T1000 (cell line): ENCODE data around the gene KCNK3.

Experiments
- DNase-seq: peaks from one replicate; lab custom pipeline; 2025; ENCODE audit warnings: mixed read lengths; lab: John Stamatoyannopoulos, UW

Gene KCNK3

GRCh38 chr2:26712486-26713465 lies 20.3 kb downstream of the KCNK3 start:
- DNase-seq: no peak

DNA sequence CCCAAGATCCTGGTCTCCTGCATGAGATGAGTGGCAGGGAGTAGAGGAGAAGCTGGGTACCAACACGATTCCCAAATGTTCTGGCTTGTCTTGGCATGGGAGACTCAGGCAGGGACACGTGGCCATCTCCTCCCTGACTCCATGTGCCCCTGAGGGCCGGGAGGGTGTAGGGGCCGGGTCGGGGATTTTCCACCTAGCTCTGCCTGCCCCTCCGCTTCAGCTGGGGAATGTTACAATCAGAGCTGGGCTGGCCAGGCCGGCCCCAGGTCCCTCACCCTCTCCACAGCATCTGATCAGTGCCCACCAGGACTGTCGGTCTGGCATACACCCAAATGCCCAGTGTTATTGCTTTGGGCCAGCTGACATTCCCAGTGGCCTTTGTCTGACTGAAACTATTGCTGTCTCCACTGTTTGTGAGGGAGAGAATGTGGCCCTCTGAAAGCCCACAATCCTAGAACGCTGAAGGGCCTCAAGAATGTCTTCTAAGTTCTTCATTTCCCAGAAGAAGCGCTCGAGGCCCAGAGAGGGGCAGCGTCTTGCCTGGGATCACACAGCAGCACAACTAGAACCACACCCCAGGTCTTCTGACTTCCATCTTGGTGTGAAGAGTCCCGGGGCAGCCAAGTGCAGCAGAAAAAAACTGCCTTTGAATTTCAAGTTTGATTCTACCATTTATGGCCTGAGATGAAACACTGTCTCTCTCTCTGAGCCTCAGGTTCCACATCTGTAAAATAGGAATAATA lies 23.2 kb downstream of the KCNK3 start:
- DNase-seq: no peak

DNA sequence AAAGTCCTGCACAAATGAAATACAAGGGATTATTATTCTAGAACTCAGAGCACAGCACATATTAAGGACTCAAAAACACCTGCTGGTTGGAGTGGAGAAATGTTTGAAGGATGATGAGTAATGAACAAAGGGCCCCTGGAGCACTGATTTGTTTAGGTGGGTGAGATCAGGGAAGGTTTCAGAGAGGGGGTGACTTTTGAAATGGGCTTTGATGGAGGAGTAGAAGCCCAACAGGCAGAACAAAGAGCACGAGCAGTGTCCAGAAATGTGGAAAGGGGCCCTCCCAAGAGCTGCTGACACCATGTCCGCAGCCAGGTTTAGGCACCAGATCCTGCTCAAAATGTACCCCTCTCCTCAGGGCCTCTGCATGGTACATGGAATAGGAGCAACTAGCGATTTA lies 23.8 kb downstream of the KCNK3 start:
- DNase-seq: no peak

- no peak for DNase-seq
These were observed 24.2 kb downstream of the KCNK3 start for GRCh38 chr2:26716769-26717168.

DNA sequence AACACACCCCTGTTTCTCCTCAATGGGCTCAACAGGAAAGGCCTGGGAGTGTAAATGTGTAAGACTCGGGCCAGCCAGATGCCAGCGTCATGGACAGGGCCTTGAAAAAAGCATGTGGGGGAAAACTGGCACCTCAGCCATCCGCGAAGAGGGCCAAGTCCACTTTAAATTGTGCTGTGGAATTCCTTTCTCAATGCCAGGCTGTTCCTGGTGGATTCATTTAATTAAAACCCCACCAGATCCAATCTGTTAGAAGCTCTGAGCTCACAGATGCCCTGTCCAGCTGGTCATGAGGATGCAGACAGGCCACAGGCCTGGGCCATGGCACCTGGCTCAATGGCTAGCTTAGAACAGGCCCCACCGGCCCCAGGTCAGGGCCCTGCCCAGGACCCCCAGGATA lies 24.8 kb downstream of the KCNK3 start:
- DNase-seq: no peak

- DNase-seq: no peak
These were observed 26.6 kb downstream of the KCNK3 start for GRCh38 chr2:26718949-26719686.

- peak; percentile 21 for DNase-seq
These were observed 28.0 kb downstream of the KCNK3 start for GRCh38 chr2:26720322-26721114.

GRCh38 chr2:26721115-26722032 lies 28.9 kb downstream of the KCNK3 start:
- peak; percentile 2 for DNase-seq

GRCh38 chr2:26722328-26722727 lies 29.8 kb downstream of the KCNK3 start:
- DNase-seq: no peak

- no peak for DNase-seq
These were observed 30.4 kb downstream of the KCNK3 start for GRCh38 chr2:26722911-26723310.

DNA sequence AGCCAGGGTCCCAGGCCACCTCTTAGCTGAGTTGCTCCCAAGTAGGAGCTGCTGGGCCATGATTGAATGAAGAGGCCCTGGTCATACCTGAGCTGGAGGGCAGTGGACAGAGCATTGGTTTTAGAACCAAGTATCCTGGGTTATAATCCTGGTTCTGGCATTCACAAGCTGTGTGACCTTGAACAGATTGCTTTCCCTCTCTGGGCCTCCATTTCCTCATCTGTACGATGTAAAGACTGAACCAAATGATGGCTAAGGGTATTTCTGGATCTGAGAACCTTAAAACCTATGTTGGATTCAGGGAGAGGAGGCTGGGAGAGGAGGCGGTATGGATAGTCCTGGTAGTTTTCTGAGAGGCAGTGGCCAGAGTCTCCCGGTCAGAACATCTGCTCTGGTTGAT lies 31.0 kb downstream of the KCNK3 start:
- DNase-seq: no peak

- peak; percentile 75 for DNase-seq
These were observed 31.6 kb downstream of the KCNK3 start for GRCh38 chr2:26723991-26724750.

DNA sequence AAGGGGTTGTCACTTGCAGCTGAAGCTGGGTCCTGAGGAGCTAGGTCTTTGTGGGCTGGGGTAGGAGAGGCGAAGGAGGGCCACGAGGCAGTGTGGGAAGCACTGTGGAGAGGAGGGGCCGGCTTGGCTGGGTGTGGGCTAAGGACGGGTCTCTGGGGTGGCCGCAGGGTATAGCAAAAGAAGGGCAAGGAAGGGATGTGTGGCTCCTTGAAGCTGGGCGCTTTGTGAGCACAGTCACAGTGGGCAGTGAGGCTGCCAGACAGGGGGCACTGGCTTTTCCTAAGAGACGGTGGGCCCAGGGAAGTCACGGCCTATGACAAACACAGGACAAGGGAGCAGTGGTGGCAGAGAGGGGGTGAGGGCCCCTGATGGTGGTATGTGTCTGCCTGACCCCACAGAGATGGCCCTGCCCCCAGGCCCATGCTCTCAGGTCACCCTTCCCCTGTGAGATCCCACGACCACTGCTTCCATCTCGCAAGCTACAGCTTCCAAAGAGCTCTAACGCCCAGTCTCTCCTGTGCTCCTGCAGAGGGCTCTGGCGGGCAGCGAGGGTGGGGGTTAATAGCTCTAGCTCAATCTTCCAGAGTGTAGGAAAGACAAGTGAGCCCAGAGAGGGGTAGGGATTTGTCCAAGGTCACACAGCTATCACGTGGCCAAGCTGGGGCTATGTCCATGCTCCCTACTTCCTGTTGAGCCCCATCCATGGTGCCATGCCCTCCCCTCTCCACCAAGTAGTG lies 32.4 kb downstream of the KCNK3 start:
- DNase-seq: no peak

- no peak for DNase-seq
These were observed 32.9 kb downstream of the KCNK3 start for GRCh38 chr2:26725521-26725820.

DNA sequence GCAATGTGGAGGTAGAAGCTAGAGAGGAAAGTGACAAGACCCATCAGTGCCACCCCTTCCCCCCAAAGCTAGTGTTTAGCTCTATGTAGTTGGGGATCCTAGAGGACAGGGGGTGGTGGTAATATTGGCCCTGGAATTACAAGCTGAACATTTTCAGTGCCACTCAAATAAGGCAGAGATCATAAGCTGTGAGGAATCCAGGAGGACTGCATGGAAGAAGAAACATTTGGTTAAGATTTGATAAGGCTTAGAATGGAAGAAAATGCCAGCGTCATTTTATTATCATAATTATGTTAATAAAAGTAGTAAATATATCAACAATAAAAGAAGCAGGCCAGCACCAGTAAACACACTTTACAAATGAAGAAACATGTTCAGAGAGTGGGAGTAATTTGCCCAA lies 33.7 kb downstream of the KCNK3 start:
- DNase-seq: no peak

DNA sequence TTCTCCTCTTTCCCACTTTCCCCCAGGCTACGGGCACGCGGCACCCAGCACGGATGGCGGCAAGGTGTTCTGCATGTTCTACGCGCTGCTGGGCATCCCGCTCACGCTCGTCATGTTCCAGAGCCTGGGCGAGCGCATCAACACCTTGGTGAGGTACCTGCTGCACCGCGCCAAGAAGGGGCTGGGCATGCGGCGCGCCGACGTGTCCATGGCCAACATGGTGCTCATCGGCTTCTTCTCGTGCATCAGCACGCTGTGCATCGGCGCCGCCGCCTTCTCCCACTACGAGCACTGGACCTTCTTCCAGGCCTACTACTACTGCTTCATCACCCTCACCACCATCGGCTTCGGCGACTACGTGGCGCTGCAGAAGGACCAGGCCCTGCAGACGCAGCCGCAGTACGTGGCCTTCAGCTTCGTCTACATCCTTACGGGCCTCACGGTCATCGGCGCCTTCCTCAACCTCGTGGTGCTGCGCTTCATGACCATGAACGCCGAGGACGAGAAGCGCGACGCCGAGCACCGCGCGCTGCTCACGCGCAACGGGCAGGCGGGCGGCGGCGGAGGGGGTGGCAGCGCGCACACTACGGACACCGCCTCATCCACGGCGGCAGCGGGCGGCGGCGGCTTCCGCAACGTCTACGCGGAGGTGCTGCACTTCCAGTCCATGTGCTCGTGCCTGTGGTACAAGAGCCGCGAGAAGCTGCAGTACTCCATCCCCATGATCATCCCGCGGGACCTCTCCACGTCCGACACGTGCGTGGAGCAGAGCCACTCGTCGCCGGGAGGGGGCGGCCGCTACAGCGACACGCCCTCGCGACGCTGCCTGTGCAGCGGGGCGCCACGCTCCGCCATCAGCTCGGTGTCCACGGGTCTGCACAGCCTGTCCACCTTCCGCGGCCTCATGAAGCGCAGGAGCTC lies 35.4 kb downstream of the KCNK3 start:
- DNase-seq: no peak

DNA sequence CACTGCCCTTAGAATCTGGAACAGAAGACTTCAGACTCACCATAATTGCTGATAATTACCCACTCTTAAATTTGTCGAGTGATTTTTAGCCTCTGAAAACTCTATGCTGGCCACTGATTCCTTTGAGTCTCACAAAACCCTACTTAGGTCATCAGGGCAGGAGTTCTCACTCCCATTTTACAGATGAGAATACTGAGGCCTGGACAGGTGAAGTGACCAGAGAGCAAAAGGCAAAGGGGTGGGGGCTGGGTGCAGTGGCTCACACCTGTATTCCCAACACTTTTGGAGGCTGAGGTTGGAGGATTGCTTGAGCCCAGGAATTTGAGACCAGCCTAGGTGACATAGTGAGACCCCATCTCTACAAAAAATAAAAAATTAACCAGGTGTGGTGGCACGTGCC lies 36.8 kb downstream of the KCNK3 start:
- no peak for DNase-seq
